HG03045 (cell line): ENCODE results near the gene GRB10.

Experiments
- ATAC-seq: cut with Tn5 transposase; IDR thresholded peaks from one replicate; pipeline ENCODE4 v1.9.1; 2021; ENCODE audit warnings: mild to moderate bottlenecking, moderate library complexity; ENCODE audit not compliant: unreplicated experiment

GRB10 gene

GRCh38 chr7:50782375-50783208 lies at the start of gene GRB10:
TSS of gene GRB10 (minus strand) at chr7:50782896. CDS start at chr7:50732322, 50,574 bp downstream.
- no peak for ATAC-seq

GRCh38 chr7:50828801-50829200 lies 46.1 kb upstream of the GRB10 start:
- ATAC-seq = no peak

- no peak for ATAC-seq
Observed at GRCh38 chr7:50828116-50828515, 45.4 kb upstream of the GRB10 start.

- no peak for ATAC-seq
Observed at GRCh38 chr7:50827281-50827680, 44.6 kb upstream of the GRB10 start.

- no peak for ATAC-seq
Observed at GRCh38 chr7:50826371-50827172, 43.9 kb upstream of the GRB10 start.

GRCh38 chr7:50825465-50825864 lies 42.8 kb upstream of the GRB10 start:
- ATAC-seq = no peak

- no peak for ATAC-seq
Observed at GRCh38 chr7:50824882-50825281, 42.2 kb upstream of the GRB10 start.

GRCh38 chr7:50822706-50823105 lies 40.0 kb upstream of the GRB10 start:
- ATAC-seq = no peak

- ATAC-seq = no peak
Observed at GRCh38 chr7:50822110-50822509, 39.4 kb upstream of the GRB10 start.

GRCh38 chr7:50821457-50822008 lies 38.8 kb upstream of the GRB10 start:
- no peak for ATAC-seq

- ATAC-seq = no peak
Observed at GRCh38 chr7:50818324-50818723, 35.6 kb upstream of the GRB10 start.

GRCh38 chr7:50817561-50817960 lies 34.9 kb upstream of the GRB10 start:
- ATAC-seq = no peak

GRCh38 chr7:50815138-50815537 lies 32.4 kb upstream of the GRB10 start:
- no peak for ATAC-seq

- no peak for ATAC-seq
Observed at GRCh38 chr7:50814166-50814565, 31.5 kb upstream of the GRB10 start.

GRCh38 chr7:50812841-50813475 lies 30.3 kb upstream of the GRB10 start:
- no peak for ATAC-seq

- no peak for ATAC-seq
Observed at GRCh38 chr7:50812094-50812493, 29.4 kb upstream of the GRB10 start.

GRCh38 chr7:50808282-50808888 lies 25.7 kb upstream of the GRB10 start:
- ATAC-seq = no peak

- no peak for ATAC-seq
Observed at GRCh38 chr7:50807026-50807730, 24.5 kb upstream of the GRB10 start.

- ATAC-seq = no peak
Observed at GRCh38 chr7:50806143-50806542, 23.4 kb upstream of the GRB10 start.

GRCh38 chr7:50805447-50806125 lies 22.9 kb upstream of the GRB10 start:
- no peak for ATAC-seq
